Karpas-422 (cell line): Measurements from ENCODE around the gene NKG7. TPM values are rescaled to one million over a fixed set of nuclear protein-coding genes. Genes with fewer than 3 reads are reported as not detected.
A peak's percentile ranks its signal among the peaks of the same experiment; 100 is the strongest.
"Not testable (repeated sequence)": the region's sequence is repeated elsewhere in the genome, so short reads cannot be mapped to it uniquely, and the experiment has no call there.

Source experiments
- DNase-seq: peaks from one replicate; pipeline ENCODE4 v3.0.0-alpha.2; 2015
- H2AFZ ChIP-seq: fragments of 200-600 bp; sonication (generic); 2 replicates; pipeline ENCODE4 v1.6.1; 2014; ENCODE audit warnings: antibody characterized with exemption, low read length, mixed read lengths
- H3K27ac ChIP-seq: fragments of 200-600 bp; sonication (generic); 2 replicates; pipeline ENCODE4 v1.5.1; 2014; ENCODE audit warnings: mild to moderate bottlenecking, low read length, moderate library complexity
- H3K27me3 ChIP-seq: fragments of 200-600 bp; sonication (generic); 2 replicates; pipeline ENCODE4 v1.6.1; 2014; ENCODE audit warnings: low read length, mixed read lengths
- H3K36me3 ChIP-seq: fragments of 200-600 bp; sonication (generic); 2 replicates; pipeline ENCODE4 v1.6.1; 2014; ENCODE audit warnings: low read length, mixed read lengths; ENCODE audit not compliant: insufficient read depth
- H3K4me1 ChIP-seq: fragments of 200-600 bp; sonication (generic); 2 replicates; pipeline ENCODE4 v1.6.1; 2014; ENCODE audit warnings: mild to moderate bottlenecking, low read length, mixed read lengths
- H3K4me2 ChIP-seq: fragments of 200-600 bp; sonication (generic); 2 replicates; pipeline ENCODE4 v1.6.1; 2014; ENCODE audit warnings: low read length, low read depth, mild to moderate bottlenecking; ENCODE audit not compliant: poor library complexity, severe bottlenecking
- H3K4me3 ChIP-seq: fragments of 200-600 bp; sonication (generic); 2 replicates; pipeline ENCODE4 v1.5.1; 2014; ENCODE audit warnings: mild to moderate bottlenecking, antibody characterized with exemption, low read length, mixed read lengths
- H3K79me2 ChIP-seq: fragments of 200-600 bp; sonication (generic); 2 replicates; pipeline ENCODE4 v1.6.1; 2014; ENCODE audit warnings: mild to moderate bottlenecking, low read length, mixed read lengths
- H3K9ac ChIP-seq: fragments of 200-600 bp; sonication (generic); 2 replicates; pipeline ENCODE4 v1.6.0; 2014; ENCODE audit warnings: low read length
- H3K9me2 ChIP-seq: fragments of 200-600 bp; sonication (generic), shearing (Covaris generic); replicated peaks from 2 replicates; pipeline ENCODE4 v1.6.0; 2014; ENCODE audit warnings: mild to moderate bottlenecking, low read length, moderate library complexity; ENCODE audit not compliant: insufficient read depth
- H3K9me3 ChIP-seq: fragments of 300-700, 200-600 bp; sonication (generic); 2 replicates; pipeline ENCODE4 v1.6.1; 2014; ENCODE audit warnings: low read length, mixed read lengths
- H4K20me1 ChIP-seq: fragments of 200-600 bp; sonication (generic); 2 replicates; pipeline ENCODE4 v1.6.1; 2014; ENCODE audit warnings: mild to moderate bottlenecking, antibody characterized with exemption, low read length, low read depth; ENCODE audit not compliant: insufficient read depth
- total RNA-seq: library from RNA; depleted of rRNA; stranded (reverse); fragments of >200 nt; shearing (Covaris generic); gene quantifications from 2 replicates; pipeline ENCODE4 v1.2.3, GENCODE V29; 2014; ENCODE audit warnings: low replicate concordance; rRNA removed

The NKG7 gene, protein sequence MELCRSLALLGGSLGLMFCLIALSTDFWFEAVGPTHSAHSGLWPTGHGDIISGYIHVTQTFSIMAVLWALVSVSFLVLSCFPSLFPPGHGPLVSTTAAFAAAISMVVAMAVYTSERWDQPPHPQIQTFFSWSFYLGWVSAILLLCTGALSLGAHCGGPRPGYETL
- not detected in 2 replicates for total RNA-seq

DNA sequence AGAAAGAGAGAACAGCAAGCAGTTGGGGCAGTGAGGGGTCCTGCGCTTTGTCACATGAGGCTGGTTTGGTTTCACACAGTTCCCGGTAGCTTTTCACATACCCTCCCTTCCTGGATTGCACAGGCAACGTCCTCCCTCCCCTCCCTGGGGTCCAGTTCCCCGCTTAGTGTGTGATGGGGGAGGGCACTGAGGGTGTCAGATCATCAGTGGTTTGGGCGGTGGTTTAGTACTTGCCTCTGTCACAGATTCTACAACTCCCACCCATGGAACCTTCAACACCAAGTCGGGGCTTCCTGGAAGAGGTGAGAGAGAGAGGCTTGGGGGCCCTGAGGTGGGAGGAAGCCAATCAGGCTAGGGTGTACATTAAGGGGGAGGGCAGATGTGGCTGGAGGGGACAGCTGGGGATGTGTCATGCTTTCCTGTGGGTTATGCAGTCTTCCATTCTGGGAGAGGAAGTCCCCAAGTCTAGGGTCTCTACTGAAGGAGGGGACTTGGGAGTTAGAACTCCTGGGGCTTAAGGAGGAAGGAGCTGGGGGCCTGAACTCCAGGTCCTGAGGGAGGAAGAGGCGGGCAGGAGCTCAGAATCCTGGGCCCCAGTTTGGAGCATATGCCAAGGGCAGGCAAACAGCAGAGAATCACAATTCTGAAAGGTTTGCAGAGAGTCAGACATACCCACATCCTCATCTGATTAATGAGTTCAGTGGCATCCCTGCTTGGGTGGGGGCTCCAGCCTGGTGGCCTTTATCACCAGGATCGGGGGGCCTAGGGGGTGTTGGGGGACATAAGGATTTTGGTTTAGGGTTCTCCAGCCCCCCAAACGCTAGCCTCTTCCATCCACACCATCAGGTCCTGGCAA is at the start of gene NKG7:
TSS of gene NKG7 (minus strand) at position 6 of the 856 bp plus-strand sequence. CDS start 119 bp downstream, outside the sequence.
- no peak within 1 kb of the TSS for H3K27ac ChIP-seq

DNA sequence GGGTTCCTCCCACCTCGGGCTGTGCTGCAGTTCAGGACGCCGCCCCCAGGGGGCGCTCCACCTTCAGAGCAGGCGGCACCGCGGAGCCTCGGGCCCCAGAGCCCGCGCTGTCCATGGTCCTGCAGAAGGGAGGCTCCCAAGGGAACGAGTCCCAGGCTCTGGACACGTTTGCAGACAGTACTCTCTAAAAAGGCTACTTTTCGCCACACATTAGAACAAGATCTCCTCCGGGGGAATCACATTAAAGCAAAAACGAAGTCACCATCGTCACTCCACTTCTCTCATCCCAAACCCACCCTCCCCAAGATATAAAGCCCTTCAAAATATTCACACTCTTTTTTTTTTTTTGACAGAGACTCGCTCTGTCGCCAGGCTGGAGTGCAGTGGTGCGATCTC is 49.6 kb upstream of the NKG7 start:
- no peak overlapping the region for H2AFZ ChIP-seq
- no peaks in the 10 kb centered on the region for H3K9me3 ChIP-seq
- peak overlapping the region; percentile 59 for H3K4me2 ChIP-seq
- peaks cover 4% of the 10 kb centered on the region for H3K79me2 ChIP-seq
- H3K4me3 ChIP-seq: no peak overlapping the region
- no peaks in the 10 kb centered on the region for H4K20me1 ChIP-seq
- peaks cover 3% of the 10 kb centered on the region; the same call in 1 of the 2 replicates for H3K36me3 ChIP-seq
- no peaks in the 10 kb centered on the region for H3K9me2 ChIP-seq
- DNase-seq: peak; percentile 99
- peaks cover 47% of the 10 kb centered on the region for H3K4me1 ChIP-seq
- peak overlapping the region; percentile 69; the same call in 1 of the 2 replicates for H3K9ac ChIP-seq
- H3K27ac ChIP-seq: no peak overlapping the region
- no peaks in the 10 kb centered on the region for H3K27me3 ChIP-seq

More for the DNA sequence above, at the start of gene NKG7:
- no peaks in the 10 kb centered on the region for H3K79me2 ChIP-seq
- peak within 1 kb of the TSS; percentile 11; the same call in 1 of the 2 replicates for H3K9ac ChIP-seq
- H3K9me3 ChIP-seq: no peaks in the 10 kb centered on the region
- H3K9me2 ChIP-seq: no peaks in the 10 kb centered on the region
- H3K27me3 ChIP-seq: no peaks in the 10 kb centered on the region
- no peaks in the 10 kb centered on the region for H4K20me1 ChIP-seq
- no peak within 1 kb of the TSS for H3K4me2 ChIP-seq
- no peak within 1 kb of the TSS for H2AFZ ChIP-seq
- H3K4me3 ChIP-seq: no peak within 1 kb of the TSS
- DNase-seq: no peak
- H3K36me3 ChIP-seq: no peaks in the 10 kb centered on the region
- H3K4me1 ChIP-seq: peaks cover 18% of the 10 kb centered on the region

DNA sequence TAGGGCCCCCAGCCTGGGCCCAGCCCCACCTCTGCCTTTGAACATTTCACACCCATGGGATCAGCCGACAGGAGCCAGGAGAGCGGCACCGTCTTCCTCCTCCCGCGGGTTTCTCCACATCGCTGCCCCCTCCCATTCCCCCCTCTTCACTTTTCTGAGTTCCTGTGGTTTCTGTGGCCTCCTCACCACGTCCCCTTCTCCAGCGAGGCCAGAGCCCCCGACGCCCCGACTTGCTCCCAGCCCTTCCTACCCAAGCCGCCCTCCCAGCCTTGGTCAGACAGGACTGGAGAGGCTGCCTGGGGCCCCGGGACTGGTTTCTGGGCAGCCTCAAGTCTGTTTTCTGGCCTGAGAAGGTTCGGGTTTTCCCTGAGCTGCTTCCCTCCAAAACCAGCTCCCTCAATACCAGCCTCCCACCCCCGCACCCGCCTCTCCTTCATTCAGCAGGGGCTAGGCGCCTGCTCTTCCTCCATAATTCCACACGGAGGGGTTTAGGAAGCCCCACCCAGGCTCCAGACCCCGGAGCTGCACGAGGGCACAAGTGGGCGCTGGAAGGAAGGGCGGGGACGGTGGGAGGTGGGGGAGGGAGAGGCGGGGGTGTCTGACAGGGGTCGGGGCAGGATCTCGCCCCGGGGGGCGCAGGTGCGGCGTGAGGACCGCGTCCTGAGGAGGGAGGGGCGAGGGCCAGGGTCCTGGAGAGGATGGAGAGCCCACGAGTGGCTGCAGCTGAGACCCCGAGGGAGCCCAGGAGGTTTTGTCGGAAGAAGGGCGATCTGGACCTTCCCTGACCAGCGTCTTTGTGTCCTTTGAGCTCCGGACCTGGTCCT is 49.0 kb upstream of the NKG7 start:
- Histone ChIP-seq H2AFZ (peak overlapping the region; percentile 70; the same call in 1 of the 2 replicates), H3K27me3 (no peaks in the 10 kb centered on the region), H3K4me3 (peak overlapping the region; percentile 36; the same call in 1 of the 2 replicates), H3K27ac (peak overlapping the region; percentile 96), H3K79me2 (peaks cover 10% of the 10 kb centered on the region), H3K36me3 (peaks cover 9% of the 10 kb centered on the region; the same call in 1 of the 2 replicates), H3K9ac (peak overlapping the region; percentile 69), H3K4me2 (peak overlapping the region; percentile 59), H3K4me1 (peaks cover 49% of the 10 kb centered on the region), H4K20me1 (no peaks in the 10 kb centered on the region), H3K9me2 (no peaks in the 10 kb centered on the region), H3K9me3 (no peaks in the 10 kb centered on the region)
- peak; percentile 72 for DNase-seq

DNA sequence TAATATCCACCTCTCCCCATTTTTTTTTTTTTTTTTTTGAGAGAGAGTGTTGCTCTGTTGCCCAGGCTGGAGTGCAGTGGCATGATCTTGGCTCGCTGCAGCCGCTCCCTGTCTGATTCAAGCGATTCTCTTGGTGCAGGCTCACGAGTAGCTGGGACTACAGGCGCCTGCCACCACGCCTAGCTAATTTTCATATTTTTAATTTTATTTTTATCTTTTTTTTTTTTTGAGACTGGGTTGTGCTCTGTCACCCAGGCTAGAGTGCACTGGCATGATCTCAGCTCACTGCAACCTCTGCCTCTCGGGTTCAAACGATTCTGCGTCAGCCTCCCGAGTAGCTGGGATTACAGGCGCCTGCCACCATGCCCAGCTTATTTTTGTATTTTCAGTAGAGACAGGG is 48.1 kb upstream of the NKG7 start:
- Histone ChIP-seq H3K4me2 (peak overlapping the region; percentile 59), H3K9ac (peak overlapping the region; percentile 69), H3K4me1 (peaks cover 58% of the 10 kb centered on the region), H3K36me3 (peaks cover 16% of the 10 kb centered on the region), H3K4me3 (peak overlapping the region; percentile 23; the same call in 1 of the 2 replicates), H3K79me2 (peaks cover 19% of the 10 kb centered on the region), H3K27ac (peak overlapping the region; percentile 96)
- not testable (repeated sequence) for H3K9me2 ChIP-seq, H3K27me3 ChIP-seq, H4K20me1 ChIP-seq, H3K9me3 ChIP-seq, H2AFZ ChIP-seq
- DNase-seq: peak; percentile 93

DNA sequence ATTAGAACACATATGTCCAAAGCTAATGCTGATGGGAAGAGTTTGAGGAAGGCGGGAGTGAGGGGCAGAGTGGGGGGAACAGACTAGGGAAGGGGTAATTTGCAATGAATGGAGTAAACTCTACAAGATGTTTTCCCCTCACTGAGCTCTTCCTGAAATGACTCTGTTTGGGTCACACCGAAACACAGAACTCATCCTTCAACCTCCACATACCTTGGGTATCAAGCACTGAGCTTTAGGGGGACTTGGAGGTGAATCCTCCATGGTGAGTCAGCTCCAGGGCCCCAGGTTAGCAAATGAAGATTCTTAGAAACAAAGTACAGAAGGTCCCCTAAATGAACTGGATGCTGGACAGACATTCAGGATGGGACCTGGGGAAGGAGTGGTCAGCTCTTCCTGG is 46.3 kb upstream of the NKG7 start:
- Histone ChIP-seq H3K27me3 (no peaks in the 10 kb centered on the region), H3K9me2 (no peaks in the 10 kb centered on the region), H3K4me3 (no peak overlapping the region), H3K4me2 (peak overlapping the region; percentile 85), H3K36me3 (peaks cover 32% of the 10 kb centered on the region), H3K9ac (peak overlapping the region; percentile 97), H3K79me2 (peaks cover 28% of the 10 kb centered on the region), H3K27ac (peak overlapping the region; percentile 96), H4K20me1 (no peaks in the 10 kb centered on the region; the same call in 1 of the 2 replicates), H3K4me1 (peaks cover 74% of the 10 kb centered on the region), H2AFZ (no peak overlapping the region), H3K9me3 (no peaks in the 10 kb centered on the region)
- no peak for DNase-seq

DNA sequence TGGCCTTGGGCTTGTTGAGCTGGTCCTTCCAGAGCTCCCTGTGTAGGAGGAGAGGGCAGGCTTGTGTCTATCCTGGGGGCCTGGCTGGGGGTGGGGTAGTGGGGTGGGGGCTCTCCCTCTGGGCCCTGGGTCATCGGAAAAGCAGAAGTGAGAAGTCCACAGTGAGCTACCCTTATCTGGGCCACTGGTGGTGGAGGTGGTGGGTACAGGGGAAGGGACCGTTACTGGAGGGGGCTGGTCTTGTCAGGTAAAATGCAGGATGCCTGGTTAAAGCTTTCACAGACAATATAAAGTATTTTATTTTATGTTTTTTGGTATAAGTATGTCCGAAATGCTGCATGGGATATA is 45.3 kb upstream of the NKG7 start:
- Histone ChIP-seq H2AFZ (no peak overlapping the region), H3K27ac (peak overlapping the region; percentile 96), H3K4me2 (peak overlapping the region; percentile 85), H3K4me3 (peak overlapping the region; percentile 80), H4K20me1 (peaks cover 5% of the 10 kb centered on the region; the same call in 1 of the 2 replicates), H3K9ac (peak overlapping the region; percentile 97), H3K4me1 (peaks cover 84% of the 10 kb centered on the region), H3K27me3 (no peaks in the 10 kb centered on the region), H3K9me2 (no peaks in the 10 kb centered on the region), H3K79me2 (peaks cover 28% of the 10 kb centered on the region), H3K36me3 (peaks cover 41% of the 10 kb centered on the region), H3K9me3 (no peaks in the 10 kb centered on the region)
- DNase-seq: no peak

DNA sequence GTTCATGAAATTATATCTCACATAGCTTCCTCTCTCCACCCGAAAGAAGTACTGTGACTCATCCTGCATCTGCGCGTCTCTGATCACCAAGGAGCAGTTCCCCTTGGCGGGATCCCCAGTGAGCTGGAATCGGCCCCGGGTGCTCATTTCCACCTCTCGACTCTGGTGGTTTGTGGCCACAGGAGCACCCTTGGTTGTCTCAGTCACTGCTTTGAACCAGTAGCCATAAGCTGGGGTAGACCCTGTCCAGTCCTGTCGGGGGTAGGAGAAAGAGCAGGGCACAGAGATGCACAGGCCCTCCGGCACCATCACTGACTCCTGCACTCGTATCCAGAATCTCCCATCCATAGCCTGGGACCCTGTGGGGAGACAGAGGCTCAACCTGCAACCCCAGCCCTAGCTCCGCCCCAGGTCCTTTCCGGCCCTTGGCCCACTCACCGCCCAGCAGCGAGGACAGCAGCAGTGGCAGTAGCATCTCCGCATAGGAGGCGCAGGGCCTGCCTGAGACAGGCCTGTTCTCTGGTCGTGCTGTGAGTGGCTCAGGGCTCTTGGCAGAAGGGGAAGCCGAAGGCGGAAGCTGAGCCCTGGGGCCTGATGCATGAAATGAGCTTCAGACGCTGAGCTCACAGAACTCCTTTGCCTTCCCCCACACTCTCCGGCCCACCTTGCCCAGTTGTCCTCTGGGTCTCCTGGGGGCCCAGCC is 44.8 kb upstream of the NKG7 start, which contains the start of gene SIGLEC10:
TSS of gene SIGLEC10 (minus strand) at position 536 of the 703 bp plus-strand sequence. CDS start at position 475, 61 bp downstream.
- Histone ChIP-seq H3K4me1 (peaks cover 87% of the 10 kb centered on the region), H3K9me2 (no peaks in the 10 kb centered on the region), H2AFZ (no peak within 1 kb of the TSS), H3K4me2 (peak within 1 kb of the TSS; percentile 85), H3K9ac (peak within 1 kb of the TSS; percentile 97), H4K20me1 (peaks cover 5% of the 10 kb centered on the region; the same call in 1 of the 2 replicates), H3K27me3 (no peaks in the 10 kb centered on the region), H3K4me3 (peak within 1 kb of the TSS; percentile 80), H3K79me2 (peaks cover 28% of the 10 kb centered on the region), H3K9me3 (no peaks in the 10 kb centered on the region), H3K36me3 (peaks cover 43% of the 10 kb centered on the region), H3K27ac (peak within 1 kb of the TSS; percentile 96)
- DNase-seq: peak; percentile 98
